ENCODE measurements around the gene AKAP7. TPM values are rescaled to one million over a fixed set of nuclear protein-coding genes. Genes with fewer than 3 reads are reported as not detected.

AKAP7 gene
- total and polyA plus RNA-seq, 2 donors (not counting 3 experiments of a cell fraction or from before 2014, with no cell fraction given) = 0.76 to 3.3 TPM

DNA sequence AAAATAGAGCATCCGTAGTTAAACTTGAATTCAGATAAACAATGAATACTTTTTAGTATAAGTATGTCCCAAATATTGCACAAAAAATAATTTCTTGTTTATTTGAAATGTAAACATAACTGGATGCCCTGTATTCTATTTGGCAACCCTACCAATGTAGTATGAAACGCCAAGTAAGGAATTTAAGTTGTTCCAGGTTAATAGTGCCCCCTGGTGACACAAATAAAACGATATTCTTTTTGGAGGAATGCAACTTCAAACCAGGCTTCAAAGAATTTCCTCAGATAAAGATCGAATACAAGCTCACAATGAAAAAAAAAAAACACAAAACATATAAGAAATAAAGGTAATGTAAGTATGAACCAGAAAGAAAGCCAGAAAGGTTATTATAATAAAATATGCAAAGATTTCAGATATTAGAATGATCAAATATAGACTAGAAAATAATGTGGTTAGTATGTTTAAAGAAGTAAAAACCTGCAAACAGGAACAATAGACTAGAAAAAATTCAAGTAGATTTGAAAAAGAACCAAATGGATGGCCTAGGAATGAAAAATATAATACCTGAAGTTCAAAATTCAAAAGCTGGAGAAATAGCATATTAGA lies 18.4 kb upstream of the AKAP7 start:
- no TSS peak for BruUV-seq (replicated peaks)
- no peaks in the 10 kb centered on the region for H3K36me3 ChIP-seq (ENCODE audit: control insufficient read depth in 2 of 2, extremely low read depth in 1 of 2, insufficient read depth in 2 of 2, low read length in 2 of 2)
- intact Hi-C loops (cut with micrococcal nuclease) = loop anchor here (1.0 to 5.0 kb wide), 6 partner anchors 54 to 415 kb away; partner anchors contain the start of gene EPB41L2

DNA sequence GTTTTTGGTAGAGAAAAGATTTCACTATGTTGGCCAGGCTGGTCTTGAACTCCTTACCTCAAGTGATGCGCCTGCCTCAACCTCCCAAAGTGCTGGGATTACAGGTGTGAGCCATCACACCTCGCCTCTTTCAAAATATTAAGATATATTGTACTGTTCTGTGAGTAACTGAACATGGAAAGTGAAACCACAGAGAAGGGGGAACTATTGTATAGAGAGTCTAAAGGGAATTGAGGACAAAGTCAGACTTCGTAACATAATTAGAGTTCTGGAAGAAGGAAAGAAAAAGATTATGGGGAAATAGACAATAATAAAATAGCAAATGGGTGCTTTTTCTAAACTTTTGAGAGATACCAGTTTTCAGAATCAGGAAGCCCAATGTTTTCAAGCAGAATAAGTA lies 17.4 kb upstream of the AKAP7 start:
- Histone ChIP-seq H3K4me2 (ENCODE audit: insufficient read depth, low read length) (no peak overlapping the region), H3K4me1 (ENCODE audit: control insufficient read depth, extremely low read depth, insufficient read depth, low read length) (no peaks in the 10 kb centered on the region), H3K27ac (ENCODE audit: insufficient read depth, low read depth, low read length) (no peak overlapping the region), H3K79me2 (ENCODE audit: control insufficient read depth, insufficient read depth, low read length) (no peaks in the 10 kb centered on the region), H3K9me3 (replicated peaks; ENCODE audit: control insufficient read depth, insufficient read depth, low read length) (no peaks in the 10 kb centered on the region), H4K20me1 (replicated peaks; ENCODE audit: control insufficient read depth, extremely low read depth, insufficient read depth, low read length) (no peaks in the 10 kb centered on the region), H2AFZ (ENCODE audit: low read depth, low read length) (no peak overlapping the region), H3K9me1 (replicated peaks; ENCODE audit: control insufficient read depth, extremely low read depth, insufficient read depth, low read length) (no peaks in the 10 kb centered on the region), H3K36me3 (ENCODE audit: control insufficient read depth in 2 of 2, extremely low read depth in 1 of 2, insufficient read depth in 2 of 2, low read length in 2 of 2) (no peaks in the 10 kb centered on the region), H3K4me3 (replicated peaks in 1 of 3; ENCODE audit: insufficient read depth in 1 of 3, low read depth in 1 of 3, low read length in 3 of 3) (no peak overlapping the region), H3K27me3 (ENCODE audit: control insufficient read depth in 2 of 2, insufficient read depth in 2 of 2, low read length in 2 of 2) (no peaks in the 10 kb centered on the region), H3K9ac (replicated peaks; ENCODE audit: extremely low read depth, insufficient read depth, low read length) (no peak overlapping the region)
- dilution Hi-C loops (cut with MboI; ENCODE audit: extremely low pct_ligation_motif_present, low sequenced_read_pairs) (no loop called here), intact Hi-C loops (cut with micrococcal nuclease) (loop anchor here (2.0 to 5.0 kb wide), 4 partner anchors 106 to 414 kb away; no protein-coding TSS in a partner anchor)
- FAIRE-seq (no peak), DNase-seq (ENCODE audit: low read depth, low spot score) (no peak)
- no TSS peak for BruUV-seq (replicated peaks)
- TF ChIP-seq JUN (IDR thresholded peaks at IDR 0.05; ENCODE audit: borderline replicate concordance, insufficient read depth, insufficient read length, low read depth) (no peak), FOS (IDR thresholded peaks at IDR 0.05; ENCODE audit: borderline replicate concordance, insufficient read depth, low read length) (no peak), GATA2 (IDR thresholded peaks at IDR 0.05; ENCODE audit: insufficient read depth, insufficient read length, low read depth, low read length) (no peak), POLR2AphosphoS5 (IDR thresholded peaks at IDR 0.05; ENCODE audit: insufficient read depth, low read depth, low read length) (no peak), MYC (IDR thresholded peaks at IDR 0.05; ENCODE audit: low read depth, low read length) (no peak), POLR2A (IDR thresholded peaks at IDR 0.05; ENCODE audit: low read depth, low read length) (no peak), EZH2 (IDR thresholded peaks at IDR 0.05; ENCODE audit: borderline replicate concordance, low read depth, low read length, severe bottlenecking) (no peak)
- TF ChIP-seq, protein P1, sequence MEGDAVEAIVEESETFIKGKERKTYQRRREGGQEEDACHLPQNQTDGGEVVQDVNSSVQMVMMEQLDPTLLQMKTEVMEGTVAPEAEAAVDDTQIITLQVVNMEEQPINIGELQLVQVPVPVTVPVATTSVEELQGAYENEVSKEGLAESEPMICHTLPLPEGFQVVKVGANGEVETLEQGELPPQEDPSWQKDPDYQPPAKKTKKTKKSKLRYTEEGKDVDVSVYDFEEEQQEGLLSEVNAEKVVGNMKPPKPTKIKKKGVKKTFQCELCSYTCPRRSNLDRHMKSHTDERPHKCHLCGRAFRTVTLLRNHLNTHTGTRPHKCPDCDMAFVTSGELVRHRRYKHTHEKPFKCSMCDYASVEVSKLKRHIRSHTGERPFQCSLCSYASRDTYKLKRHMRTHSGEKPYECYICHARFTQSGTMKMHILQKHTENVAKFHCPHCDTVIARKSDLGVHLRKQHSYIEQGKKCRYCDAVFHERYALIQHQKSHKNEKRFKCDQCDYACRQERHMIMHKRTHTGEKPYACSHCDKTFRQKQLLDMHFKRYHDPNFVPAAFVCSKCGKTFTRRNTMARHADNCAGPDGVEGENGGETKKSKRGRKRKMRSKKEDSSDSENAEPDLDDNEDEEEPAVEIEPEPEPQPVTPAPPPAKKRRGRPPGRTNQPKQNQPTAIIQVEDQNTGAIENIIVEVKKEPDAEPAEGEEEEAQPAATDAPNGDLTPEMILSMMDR (IDR thresholded peaks at IDR 0.05; ENCODE audit: extremely low read depth in 1 of 2, insufficient read depth in 1 of 2, low read depth in 1 of 2, low read length in 2 of 2) = no peak
- TF ChIP-seq, protein P2, sequence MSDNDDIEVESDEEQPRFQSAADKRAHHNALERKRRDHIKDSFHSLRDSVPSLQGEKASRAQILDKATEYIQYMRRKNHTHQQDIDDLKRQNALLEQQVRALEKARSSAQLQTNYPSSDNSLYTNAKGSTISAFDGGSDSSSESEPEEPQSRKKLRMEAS (IDR thresholded peaks at IDR 0.05; ENCODE audit: insufficient read depth, insufficient read length) = no peak
- ChIA-PET CTCF (interaction anchor here (2.1 to 10.1 kb wide), 7 partner anchors 17 to 415 kb away, joined by 8 to 436 read pairs (median 14); partner anchors contain the start of gene AKAP7), POLR2A (no interaction called here)

More for the DNA sequence above, 18.4 kb upstream of the AKAP7 start:
- no peak overlapping the region for H3K9ac ChIP-seq (replicated peaks; ENCODE audit: extremely low read depth, insufficient read depth, low read length)
- dilution Hi-C loops (cut with MboI; ENCODE audit: extremely low pct_ligation_motif_present, low sequenced_read_pairs) = no loop called here
- no peak overlapping the region for H3K4me3 ChIP-seq (replicated peaks in 1 of 3; ENCODE audit: insufficient read depth in 1 of 3, low read depth in 1 of 3, low read length in 3 of 3)
- ChIA-PET CTCF (interaction anchor here (0.6 to 10.1 kb wide), 49 partner anchors 10 to 794 kb away, joined by 3 to 436 read pairs (median 4); partner anchors contain the start of genes AKAP7 and EPB41L2), POLR2A (no interaction called here)
- no peak overlapping the region for H3K4me2 ChIP-seq (ENCODE audit: insufficient read depth, low read length)
- TF ChIP-seq, protein P1 (IDR thresholded peaks at IDR 0.05; ENCODE audit: extremely low read depth in 1 of 2, insufficient read depth in 1 of 2, low read depth in 1 of 2, low read length in 2 of 2) = peak; percentile 10 to 23
- TF ChIP-seq MYC (IDR thresholded peaks at IDR 0.05; ENCODE audit: low read depth, low read length) = no peak
- H3K27ac ChIP-seq (ENCODE audit: insufficient read depth, low read depth, low read length) = no peak overlapping the region
- DNase-seq (ENCODE audit: low read depth, low spot score) = peak; percentile 69
- no peaks in the 10 kb centered on the region for H3K4me1 ChIP-seq (ENCODE audit: control insufficient read depth, extremely low read depth, insufficient read depth, low read length)
- H3K9me3 ChIP-seq (replicated peaks; ENCODE audit: control insufficient read depth, insufficient read depth, low read length) = no peaks in the 10 kb centered on the region
- FAIRE-seq = peak; percentile 92
- H2AFZ ChIP-seq (ENCODE audit: low read depth, low read length) = no peak overlapping the region
- no peaks in the 10 kb centered on the region for H3K27me3 ChIP-seq (ENCODE audit: control insufficient read depth in 2 of 2, insufficient read depth in 2 of 2, low read length in 2 of 2)
- no peaks in the 10 kb centered on the region for H3K79me2 ChIP-seq (ENCODE audit: control insufficient read depth, insufficient read depth, low read length)
- H3K9me1 ChIP-seq (replicated peaks; ENCODE audit: control insufficient read depth, extremely low read depth, insufficient read depth, low read length) = no peaks in the 10 kb centered on the region
- H4K20me1 ChIP-seq (replicated peaks; ENCODE audit: control insufficient read depth, extremely low read depth, insufficient read depth, low read length) = no peaks in the 10 kb centered on the region
